RWPE1 (cell line): ENCODE results near the gene SCYGR5.

ENCODE experiments used
- CTCF ChIA-PET: fragments of 350-600 bp; sonication (Branson Sonifier 250); formaldehyde crosslinking; extraction: SDS; loops from one replicate; lab custom pipeline; 2021; lab: Yijun Ruan, JAX
- POLR2A ChIA-PET: fragments of 400-600 bp; formaldehyde crosslinking; extraction: SDS; loops from one replicate; lab custom pipeline; 2020; ENCODE audit warnings: antibody characterized with exemption; ENCODE audit not compliant: low non-redundant PET; lab: Yijun Ruan, JAX
- DNase-seq: peaks from one replicate; pipeline ENCODE4 v3.0.0; 2012; ENCODE audit warnings: low spot score
- H3K27ac ChIP-seq: fragments of 450-650 bp; 2 replicates; pipeline ENCODE4 v1.5.1; 2017
- CTCF ChIP-seq: fragments of 450-650 bp; conservative IDR thresholded peaks from 2 replicates; pipeline ENCODE4 v1.5.1; 2017; ENCODE audit warnings: low read depth, mild to moderate bottlenecking

Gene SCYGR5

GRCh38 chr2:227654426-227654825, 12.2 kb upstream of the SCYGR5 start:
- no peak for TF ChIP-seq CTCF
- DNase-seq: no peak
- no peak overlapping the region for H3K27ac ChIP-seq
- CTCF ChIA-PET: no interaction called here
- POLR2A ChIA-PET: no interaction called here

- DNase-seq: peak; percentile 90
- no peak for TF ChIP-seq CTCF
- no peak overlapping the region for H3K27ac ChIP-seq
- ChIA-PET POLR2A (no interaction called here), CTCF (interaction anchor here (0.6 kb wide), 1 partner anchor 88 kb away, joined by 3 read pairs; no protein-coding TSS in a partner anchor)
Observed at GRCh38 chr2:227655454-227655853, 11.2 kb upstream of the SCYGR5 start.

GRCh38 chr2:227657199-227657845, 9.3 kb upstream of the SCYGR5 start:
- H3K27ac ChIP-seq: no peak overlapping the region
- ChIA-PET CTCF (interaction anchor here (1.0 to 2.0 kb wide), 5 partner anchors 13 to 252 kb away, joined by 3 to 43 read pairs (median 4); no protein-coding TSS in a partner anchor), POLR2A (no interaction called here)
- no peak for DNase-seq
- TF ChIP-seq CTCF: no peak

DNA sequence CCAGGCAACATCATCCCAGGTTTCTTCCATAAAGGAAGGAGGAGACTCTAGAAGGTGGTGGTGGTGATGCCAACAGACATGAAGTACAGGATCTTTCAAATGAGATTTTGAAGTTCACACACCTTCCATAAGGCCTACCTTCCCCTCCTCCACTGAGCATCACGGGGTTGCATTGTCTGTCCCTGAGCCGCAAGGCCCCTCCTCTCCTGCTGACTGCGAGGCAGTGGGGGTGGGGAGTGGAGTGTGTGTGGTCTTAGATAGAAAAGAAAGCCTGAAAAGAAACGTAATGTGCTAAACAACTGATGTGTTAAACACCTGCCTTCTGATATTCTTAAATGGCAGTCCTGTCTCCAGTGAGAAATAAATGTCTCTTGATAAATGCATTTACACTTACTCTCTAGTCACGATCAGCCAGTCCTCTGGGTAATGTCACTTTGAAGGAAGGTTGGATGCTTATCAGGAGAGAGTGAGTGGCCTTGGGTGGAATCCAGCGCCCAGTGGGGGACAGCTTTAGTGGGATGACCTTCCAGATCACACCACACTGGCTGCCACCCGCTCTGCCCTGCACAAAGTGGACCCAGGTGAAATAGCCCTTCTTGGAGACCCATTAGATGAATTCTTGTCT, 5.5 kb upstream of the SCYGR5 start:
- no peak overlapping the region for H3K27ac ChIP-seq
- ChIA-PET CTCF (no interaction called here), POLR2A (no interaction called here)
- no peak for DNase-seq
- TF ChIP-seq CTCF: no peak

DNA sequence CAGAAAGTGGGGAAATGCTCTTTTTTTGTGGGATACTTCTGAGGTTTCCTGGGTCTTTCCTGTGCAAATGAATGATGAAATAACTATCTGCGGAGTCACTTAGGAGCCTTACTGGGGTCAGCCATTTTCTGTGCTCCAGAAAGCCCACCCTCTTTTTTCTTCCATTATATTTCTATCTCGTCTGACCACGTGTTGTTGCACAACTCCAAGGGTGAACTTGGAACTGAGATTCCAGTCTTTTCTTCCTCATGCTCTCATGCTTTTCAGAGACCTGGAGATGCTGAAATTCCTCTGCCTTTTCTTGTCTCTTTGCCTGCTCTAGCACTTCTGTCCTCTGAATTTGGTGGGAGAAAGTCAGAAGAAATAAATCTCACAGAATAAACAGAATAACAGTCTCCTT, 4.8 kb upstream of the SCYGR5 start:
- POLR2A ChIA-PET: no interaction called here
- CTCF ChIA-PET: no interaction called here
- no peak overlapping the region for H3K27ac ChIP-seq
- no peak for DNase-seq
- TF ChIP-seq CTCF: no peak

GRCh38 chr2:227665189-227665940, 1.2 kb upstream of the SCYGR5 start:
- H3K27ac ChIP-seq: no peak overlapping the region
- CTCF ChIA-PET: no interaction called here
- DNase-seq: no peak
- TF ChIP-seq CTCF: no peak
- POLR2A ChIA-PET: no interaction called here
